Ascending aorta (tissue), 2 donors: ENCODE results near the gene ARHGAP42. TPM values are rescaled to one million over a fixed set of nuclear protein-coding genes. Genes with fewer than 3 reads are reported as not detected.
A peak's percentile ranks its signal among the peaks of the same experiment; 100 is the strongest.

ENCODE experiments used
- DNase-seq, 2 donors: peaks; one replicate each; pipeline ENCODE4 v3.0.0-alpha.2; 2019; ENCODE audit warnings: low spot score in 2 of 2
- H3K27ac ChIP-seq, 2 donors: fragments of 200-600 bp; sonication (generic); one replicate each; pipeline ENCODE4 v1.5.1; 2016 to 2017; ENCODE audit warnings: mild to moderate bottlenecking in 1 of 2
- H3K27me3 ChIP-seq: fragments of 200-600 bp; sonication (generic); one replicate; pipeline ENCODE4 v1.5.1; 2017
- H3K36me3 ChIP-seq, 2 donors: fragments of 200-600 bp; sonication (generic); one replicate each; pipeline ENCODE4 v1.5.1; 2016
- H3K4me1 ChIP-seq, 2 donors: fragments of 200-600 bp; sonication (generic); one replicate each; pipeline ENCODE4 v1.5.1; 2016 to 2017; ENCODE audit warnings: mild to moderate bottlenecking in 1 of 2
- H3K4me3 ChIP-seq, 2 donors: fragments of 200-600 bp; sonication (generic); one replicate each; pipeline ENCODE4 v1.5.1; 2016 to 2017; ENCODE audit warnings: mild to moderate bottlenecking in 1 of 2
- H3K9me3 ChIP-seq, 2 donors: fragments of 200-600 bp; sonication (generic); one replicate each; pipeline ENCODE4 v1.5.1; 2016
- intact Hi-C: fragments of 100-400 bp; cut with DNase I; formaldehyde crosslinking; loops from one replicate; pipeline ENCODE4 v1.15.1; 2023
- total RNA-seq: library from RNA; depleted of rRNA; stranded (reverse); fragments of >200 nt; gene quantifications from one replicate; pipeline ENCODE4 v1.1.0, GENCODE V29; 2016
- TF ChIP-seq, protein P1 (sequence below), 3 experiments: fragments of 200-600 bp in 2 of 3; fragments of 450-650 bp in 1 of 3; sonication (generic) in 2 of 3; IDR thresholded peaks; one replicate each; pipeline ENCODE4 v1.5.1; 2016 to 2019; ENCODE audit warnings: antibody characterized with exemption in 3 of 3, mild to moderate bottlenecking in 1 of 3, moderate library complexity in 1 of 3

The ARHGAP42 gene
- total RNA-seq, 1 donor from 2014 or later: 4.7 TPM

- H3K27me3 ChIP-seq: no peaks in the 10 kb centered on the region
- no peak for DNase-seq
- no peak overlapping the region for H3K4me3 ChIP-seq
- intact Hi-C loops: loop anchor here (1.0 to 2.0 kb wide), 2 partner anchors 173 to 250 kb away; no protein-coding TSS in a partner anchor
- no peaks in the 10 kb centered on the region for H3K9me3 ChIP-seq
- H3K4me1 ChIP-seq: peaks cover 0 to 2% of the 10 kb centered on the region in 2 donors
- H3K36me3 ChIP-seq: no peaks in the 10 kb centered on the region
- TF ChIP-seq, protein P1, sequence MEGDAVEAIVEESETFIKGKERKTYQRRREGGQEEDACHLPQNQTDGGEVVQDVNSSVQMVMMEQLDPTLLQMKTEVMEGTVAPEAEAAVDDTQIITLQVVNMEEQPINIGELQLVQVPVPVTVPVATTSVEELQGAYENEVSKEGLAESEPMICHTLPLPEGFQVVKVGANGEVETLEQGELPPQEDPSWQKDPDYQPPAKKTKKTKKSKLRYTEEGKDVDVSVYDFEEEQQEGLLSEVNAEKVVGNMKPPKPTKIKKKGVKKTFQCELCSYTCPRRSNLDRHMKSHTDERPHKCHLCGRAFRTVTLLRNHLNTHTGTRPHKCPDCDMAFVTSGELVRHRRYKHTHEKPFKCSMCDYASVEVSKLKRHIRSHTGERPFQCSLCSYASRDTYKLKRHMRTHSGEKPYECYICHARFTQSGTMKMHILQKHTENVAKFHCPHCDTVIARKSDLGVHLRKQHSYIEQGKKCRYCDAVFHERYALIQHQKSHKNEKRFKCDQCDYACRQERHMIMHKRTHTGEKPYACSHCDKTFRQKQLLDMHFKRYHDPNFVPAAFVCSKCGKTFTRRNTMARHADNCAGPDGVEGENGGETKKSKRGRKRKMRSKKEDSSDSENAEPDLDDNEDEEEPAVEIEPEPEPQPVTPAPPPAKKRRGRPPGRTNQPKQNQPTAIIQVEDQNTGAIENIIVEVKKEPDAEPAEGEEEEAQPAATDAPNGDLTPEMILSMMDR (IDR thresholded peaks at IDR 0.05): peak in 2 of 3 experiments; percentile 38 to 52
- H3K27ac ChIP-seq: no peak overlapping the region
These were observed 4.7 kb upstream of the ARHGAP42 start for GRCh38 chr11:100682247-100682969.

DNA sequence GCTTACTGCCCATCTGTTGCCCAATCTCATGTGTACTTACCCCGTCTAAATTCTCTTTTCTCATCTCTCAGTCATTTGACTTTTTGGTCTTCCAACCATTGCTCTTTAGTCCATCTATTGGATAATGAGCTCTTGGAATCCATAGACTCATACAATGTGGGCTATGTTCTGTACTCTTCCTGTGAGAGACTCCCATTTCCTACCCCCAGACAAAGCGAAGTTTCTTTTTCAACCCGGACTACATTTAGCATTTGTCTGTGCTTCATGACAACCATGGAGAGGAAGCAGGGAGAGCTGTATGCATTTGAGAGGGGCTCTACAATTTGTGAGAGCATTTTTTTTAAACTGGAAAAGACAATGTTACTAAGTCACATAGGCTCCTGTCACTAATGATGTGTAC lies 4.0 kb upstream of the ARHGAP42 start:
- Histone ChIP-seq H3K27ac (peak overlapping the region in 1 of 2 donors; percentile 31), H3K4me1 (peaks cover 0 to 2% of the 10 kb centered on the region in 2 donors), H3K9me3 (no peaks in the 10 kb centered on the region), H3K27me3 (no peaks in the 10 kb centered on the region), H3K36me3 (no peaks in the 10 kb centered on the region), H3K4me3 (no peak overlapping the region)
- intact Hi-C loops: loop anchor here (2.0 kb wide), 1 partner anchor 250 kb away; no protein-coding TSS in a partner anchor
- TF ChIP-seq, protein P1 (IDR thresholded peaks at IDR 0.05): no peak
- no peak for DNase-seq

DNA sequence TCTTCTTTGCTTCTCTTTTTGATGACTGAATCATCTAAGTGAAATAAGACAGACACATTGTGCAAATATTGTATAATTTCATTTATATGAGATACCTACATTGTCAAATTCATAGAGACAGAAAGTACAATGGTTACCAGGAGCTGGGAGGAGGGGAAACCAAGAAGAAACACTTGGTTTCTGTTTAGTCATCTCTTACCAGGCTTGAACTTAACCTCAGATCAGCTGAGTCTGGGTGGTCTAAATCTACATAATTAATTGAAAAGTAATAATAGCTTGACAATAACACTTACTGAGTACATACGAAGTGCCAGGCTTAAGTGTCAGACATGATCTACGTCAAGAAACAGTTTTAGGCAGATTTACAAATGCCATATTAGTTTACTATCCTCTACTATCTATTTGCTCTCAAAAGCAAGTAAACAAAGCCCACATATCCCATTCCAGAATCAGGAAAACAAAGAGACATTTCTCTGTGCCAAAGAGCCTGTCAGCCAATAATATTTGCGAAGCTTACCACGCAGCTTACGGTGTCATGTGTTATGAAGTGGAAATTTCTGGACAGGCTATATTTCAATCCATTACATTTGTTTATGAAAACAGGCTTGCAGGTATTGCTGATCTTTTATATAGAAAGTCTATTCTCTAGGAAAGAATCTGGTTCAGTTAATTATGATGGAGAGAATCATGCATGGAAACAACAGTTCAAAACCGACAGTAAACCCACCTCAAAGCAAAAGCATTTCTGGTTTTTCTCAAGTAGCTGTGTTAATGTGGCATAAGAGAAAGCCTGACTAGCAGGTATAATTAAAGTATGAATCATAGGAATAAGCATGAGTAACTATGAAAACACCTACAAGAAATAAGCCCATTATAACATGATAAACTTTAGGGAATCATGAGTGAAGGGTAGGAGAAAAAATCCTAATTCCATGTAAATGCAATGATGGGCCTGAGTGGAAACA lies 2.7 kb upstream of the ARHGAP42 start:
- no peaks in the 10 kb centered on the region for H3K27me3 ChIP-seq
- intact Hi-C loops: loop anchor here (5.0 kb wide), 1 partner anchor 53 kb away; no protein-coding TSS in a partner anchor
- no peak for DNase-seq
- H3K4me1 ChIP-seq: peaks cover 0 to 7% of the 10 kb centered on the region in 2 donors
- no peaks in the 10 kb centered on the region for H3K9me3 ChIP-seq
- H3K4me3 ChIP-seq: no peak overlapping the region
- H3K27ac ChIP-seq: peak overlapping the region; percentile 4 to 30
- no peaks in the 10 kb centered on the region for H3K36me3 ChIP-seq
- TF ChIP-seq, protein P1 (IDR thresholded peaks at IDR 0.05): no peak

GRCh38 chr11:100686476-100687053 lies 523 bp upstream of the ARHGAP42 start:
- no peak for DNase-seq
- H3K9me3 ChIP-seq: no peaks in the 10 kb centered on the region
- peak overlapping the region; percentile 72 to 74 for H3K27ac ChIP-seq
- no peaks in the 10 kb centered on the region for H3K36me3 ChIP-seq
- H3K4me3 ChIP-seq: peak overlapping the region; percentile 64 to 95
- no peaks in the 10 kb centered on the region for H3K27me3 ChIP-seq
- TF ChIP-seq, protein P1 (IDR thresholded peaks at IDR 0.05): no peak
- peaks cover 0 to 7% of the 10 kb centered on the region in 2 donors for H3K4me1 ChIP-seq
- intact Hi-C loops: loop anchor here (5.0 kb wide), 1 partner anchor 51 kb away; no protein-coding TSS in a partner anchor
